ENCODE data around the gene ALLC. TPM values are rescaled to one million over a fixed set of nuclear protein-coding genes. Genes with fewer than 3 reads are reported as not detected.
"Not testable (repeated sequence)": the region's sequence is repeated elsewhere in the genome, so short reads cannot be mapped to it uniquely, and the experiment has no call there.

ALLC gene
- total RNA-seq, result not detected

DNA sequence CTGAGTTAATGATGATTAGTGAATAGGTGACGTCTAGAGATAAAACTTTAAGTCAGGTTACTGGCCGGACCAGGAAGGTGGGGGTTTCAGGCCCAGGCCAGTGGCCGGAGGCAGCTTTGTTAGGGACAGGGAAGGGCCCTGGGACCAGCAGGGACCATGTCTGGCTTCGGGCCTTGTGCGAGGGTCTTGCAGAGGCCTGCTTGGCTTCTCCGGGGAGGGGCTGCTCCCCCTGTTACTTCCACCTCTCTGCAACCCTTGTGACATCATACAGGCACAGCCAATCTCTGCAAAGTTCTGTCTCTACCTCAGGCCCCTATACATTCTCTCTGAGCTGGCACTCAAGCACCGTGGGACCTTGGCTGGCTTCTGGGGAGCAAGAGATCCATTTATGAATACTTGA lies at the start of gene ALLC:
Gene ALLC (plus strand): TSS at position 320 of the 400 bp plus-strand sequence. CDS start 12,958 bp downstream, outside the sequence.
- H3K4me3 ChIP-seq, result no peak within 1 kb of the TSS
- H3K36me3 ChIP-seq, result no peaks in the 10 kb centered on the region
- TF ChIP-seq, protein P1, sequence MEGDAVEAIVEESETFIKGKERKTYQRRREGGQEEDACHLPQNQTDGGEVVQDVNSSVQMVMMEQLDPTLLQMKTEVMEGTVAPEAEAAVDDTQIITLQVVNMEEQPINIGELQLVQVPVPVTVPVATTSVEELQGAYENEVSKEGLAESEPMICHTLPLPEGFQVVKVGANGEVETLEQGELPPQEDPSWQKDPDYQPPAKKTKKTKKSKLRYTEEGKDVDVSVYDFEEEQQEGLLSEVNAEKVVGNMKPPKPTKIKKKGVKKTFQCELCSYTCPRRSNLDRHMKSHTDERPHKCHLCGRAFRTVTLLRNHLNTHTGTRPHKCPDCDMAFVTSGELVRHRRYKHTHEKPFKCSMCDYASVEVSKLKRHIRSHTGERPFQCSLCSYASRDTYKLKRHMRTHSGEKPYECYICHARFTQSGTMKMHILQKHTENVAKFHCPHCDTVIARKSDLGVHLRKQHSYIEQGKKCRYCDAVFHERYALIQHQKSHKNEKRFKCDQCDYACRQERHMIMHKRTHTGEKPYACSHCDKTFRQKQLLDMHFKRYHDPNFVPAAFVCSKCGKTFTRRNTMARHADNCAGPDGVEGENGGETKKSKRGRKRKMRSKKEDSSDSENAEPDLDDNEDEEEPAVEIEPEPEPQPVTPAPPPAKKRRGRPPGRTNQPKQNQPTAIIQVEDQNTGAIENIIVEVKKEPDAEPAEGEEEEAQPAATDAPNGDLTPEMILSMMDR (IDR thresholded peaks at IDR 0.05), result no peak
- no peak for TF ChIP-seq POLR2A (IDR thresholded peaks at IDR 0.05)
- no peak for DNase-seq
- H3K27ac ChIP-seq, result peak within 1 kb of the TSS in 1 of 4 donors; percentile 63
- H3K9me3 ChIP-seq, result no peaks in the 10 kb centered on the region
- H3K4me1 ChIP-seq, result no peaks in the 10 kb centered on the region
- H3K27me3 ChIP-seq, result no peaks in the 10 kb centered on the region

DNA sequence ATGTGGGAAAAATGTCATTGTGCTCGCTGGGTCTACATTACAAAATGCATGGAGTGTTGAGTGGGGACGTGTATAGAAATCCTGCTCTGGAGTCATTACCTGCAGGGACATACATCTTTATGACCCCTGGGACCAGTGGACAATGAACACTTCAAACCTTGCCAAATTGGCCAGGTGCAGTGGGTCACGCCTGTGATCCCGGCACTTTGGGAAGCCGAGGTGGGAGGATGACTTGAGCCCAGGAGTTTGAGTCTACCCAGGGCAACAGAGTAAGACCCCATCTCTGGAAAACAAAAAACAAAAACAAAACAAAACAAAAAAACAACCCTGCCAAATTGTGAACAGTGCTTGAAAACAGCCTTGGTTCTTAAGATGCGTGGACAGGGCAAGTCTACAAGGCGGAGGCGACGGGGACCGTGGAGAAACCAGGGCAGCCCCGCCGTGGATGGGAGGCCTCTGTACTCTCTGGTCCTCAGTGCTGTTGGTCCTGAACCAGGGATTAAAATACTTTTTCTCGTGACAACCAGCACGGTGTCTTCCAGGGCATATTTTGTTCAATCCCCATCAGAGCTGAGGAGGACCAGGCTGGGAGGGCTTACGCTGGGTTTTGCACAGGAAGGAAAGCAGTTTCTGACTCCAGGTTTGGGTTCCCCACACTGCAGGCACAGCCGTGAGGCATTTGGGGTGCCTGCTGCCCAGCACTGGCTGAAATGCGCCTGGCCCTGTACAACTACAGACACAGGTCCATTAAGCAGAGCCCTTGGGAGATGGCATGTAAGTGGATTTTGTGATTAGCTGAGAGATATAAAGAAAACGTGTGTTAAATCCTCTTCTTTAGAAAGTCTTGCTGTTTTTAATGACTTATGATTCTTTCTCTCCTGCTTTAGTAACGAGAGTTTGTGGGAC lies 49.4 kb upstream of the ALLC start:
- H3K36me3 ChIP-seq, result no peaks in the 10 kb centered on the region
- H3K4me3 ChIP-seq, result no peak overlapping the region
- no peaks in the 10 kb centered on the region for H3K4me1 ChIP-seq
- no peak overlapping the region for H3K27ac ChIP-seq
- H3K27me3 ChIP-seq, result no peaks in the 10 kb centered on the region
- peaks cover 0 to 4% (median 0%) of the 10 kb centered on the region in 4 donors for H3K9me3 ChIP-seq
- peak in 1 of 3 donors; percentile 25 for DNase-seq
- TF ChIP-seq POLR2A (IDR thresholded peaks at IDR 0.05), result no peak
- TF ChIP-seq, protein P1 (IDR thresholded peaks at IDR 0.05), result no peak

DNA sequence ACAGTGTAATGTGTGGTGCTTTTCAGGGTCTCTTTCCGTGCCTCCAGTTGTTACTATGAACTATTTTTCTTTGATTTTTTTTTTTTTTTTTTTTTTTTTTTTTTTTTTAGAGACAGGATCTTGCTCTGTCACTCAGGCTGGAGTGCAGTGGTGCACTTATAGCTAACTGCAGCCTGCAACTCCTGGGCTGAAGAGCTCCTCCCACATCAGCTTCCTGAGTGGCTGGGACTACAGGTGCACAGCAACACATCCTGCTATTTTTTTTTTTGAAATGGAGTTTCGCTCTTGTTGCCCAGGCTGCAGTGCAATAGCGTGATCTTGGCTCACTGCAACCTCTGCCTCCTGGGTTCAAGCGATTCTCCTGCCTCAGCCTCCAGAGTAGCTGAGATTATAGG lies 48.7 kb upstream of the ALLC start:
- H3K27me3 ChIP-seq, H3K4me3 ChIP-seq, H3K36me3 ChIP-seq, H3K27ac ChIP-seq, H3K9me3 ChIP-seq, H3K4me1 ChIP-seq: not testable (repeated sequence)
- DNase-seq, result peak in 2 of 3 donors; percentile 37 to 57

DNA sequence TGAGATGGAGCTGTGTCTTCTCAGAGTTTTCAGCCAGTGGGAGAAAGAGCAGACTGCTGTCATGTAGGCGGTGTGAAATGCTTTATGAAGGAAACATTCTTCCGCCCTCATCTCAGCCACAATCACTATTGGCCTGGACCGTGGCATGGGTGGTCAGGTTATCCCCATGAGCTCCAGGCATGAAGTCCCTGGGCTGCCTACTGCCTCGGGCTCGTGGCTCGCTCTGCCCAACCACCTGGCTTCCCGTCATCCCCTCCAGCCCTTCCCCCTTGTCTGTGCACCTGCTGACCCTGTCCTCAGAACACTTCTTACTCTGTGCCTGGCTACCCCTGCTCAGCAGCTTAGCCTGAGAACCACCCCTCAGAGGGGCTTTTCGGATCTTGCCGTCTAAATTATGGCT lies 47.6 kb upstream of the ALLC start:
- TF ChIP-seq, protein P1 (IDR thresholded peaks at IDR 0.05), result no peak
- TF ChIP-seq POLR2A (IDR thresholded peaks at IDR 0.05), result no peak
- peaks cover 0 to 5% (median 0%) of the 10 kb centered on the region in 4 donors for H3K9me3 ChIP-seq
- no peak overlapping the region for H3K27ac ChIP-seq
- no peaks in the 10 kb centered on the region for H3K36me3 ChIP-seq
- DNase-seq, result peak in 2 of 3 donors; percentile 15 to 30
- no peaks in the 10 kb centered on the region for H3K27me3 ChIP-seq
- H3K4me1 ChIP-seq, result no peaks in the 10 kb centered on the region
- no peak overlapping the region for H3K4me3 ChIP-seq

DNA sequence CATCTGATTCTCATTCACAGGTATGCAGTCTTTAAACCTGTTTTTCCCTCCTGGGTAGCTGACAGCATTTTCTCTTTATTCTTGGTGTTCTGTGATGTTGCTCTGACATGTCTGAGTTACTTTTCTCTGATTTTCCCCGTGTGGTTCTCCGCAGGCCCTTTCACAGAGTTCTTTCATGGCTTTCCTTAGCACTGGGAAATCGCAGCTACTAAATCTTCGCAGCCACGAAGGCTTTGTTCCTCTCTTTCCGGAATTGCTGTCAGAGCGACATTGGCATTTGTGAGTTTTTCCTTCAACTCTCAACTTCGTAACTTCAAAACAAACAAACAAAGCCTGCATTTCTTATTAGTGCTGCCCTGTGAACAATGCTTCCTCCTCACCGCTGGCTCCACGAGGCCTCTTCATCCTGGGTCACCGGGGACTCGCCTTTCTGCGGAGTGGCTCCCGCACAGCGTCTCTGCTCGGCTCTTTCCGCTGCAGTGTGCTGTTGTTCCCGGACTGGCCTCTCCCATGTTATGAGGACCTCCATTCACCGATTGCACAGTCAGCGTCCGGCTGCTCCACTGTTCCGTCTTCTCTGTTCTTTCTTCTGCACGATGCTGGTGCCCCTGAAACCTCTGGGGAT lies 47.0 kb upstream of the ALLC start:
- Histone ChIP-seq H3K4me1 (no peaks in the 10 kb centered on the region), H3K27me3 (no peaks in the 10 kb centered on the region), H3K27ac (no peak overlapping the region), H3K9me3 (peaks cover 0 to 5% (median 0%) of the 10 kb centered on the region in 4 donors), H3K4me3 (no peak overlapping the region), H3K36me3 (no peaks in the 10 kb centered on the region)
- TF ChIP-seq POLR2A (IDR thresholded peaks at IDR 0.05), result no peak
- TF ChIP-seq, protein P1 (IDR thresholded peaks at IDR 0.05), result no peak
- peak in 2 of 3 donors; percentile 17 to 27 for DNase-seq

DNA sequence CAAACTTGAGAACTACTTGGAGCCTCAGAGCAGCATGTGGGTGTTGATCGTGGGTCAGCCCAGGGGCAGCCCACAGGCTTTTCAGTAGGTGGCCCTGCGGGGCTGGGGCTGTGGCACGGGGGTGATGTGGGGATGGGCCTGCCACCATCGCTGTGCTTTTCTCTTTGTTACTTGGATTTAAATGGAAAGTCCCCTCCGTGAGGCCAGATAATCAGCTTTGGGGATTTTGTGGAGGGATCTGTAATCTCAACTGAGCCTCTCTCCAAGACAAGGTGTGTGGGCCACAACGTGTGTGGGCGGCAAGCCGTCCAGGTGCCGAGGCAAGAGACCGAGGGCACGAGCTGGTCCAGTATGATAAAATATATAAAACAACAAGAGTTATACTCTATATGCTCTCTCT lies 46.4 kb upstream of the ALLC start:
- H3K4me1 ChIP-seq, result no peaks in the 10 kb centered on the region
- no peak overlapping the region for H3K27ac ChIP-seq
- H3K4me3 ChIP-seq, result no peak overlapping the region
- peaks cover 0 to 5% (median 0%) of the 10 kb centered on the region in 4 donors for H3K9me3 ChIP-seq
- peak in 2 of 3 donors; percentile 11 to 19 for DNase-seq
- H3K27me3 ChIP-seq, result no peaks in the 10 kb centered on the region
- no peaks in the 10 kb centered on the region for H3K36me3 ChIP-seq
- TF ChIP-seq, protein P1 (IDR thresholded peaks at IDR 0.05), result no peak
- no peak for TF ChIP-seq POLR2A (IDR thresholded peaks at IDR 0.05)
